Measurements from ENCODE around the gene SLC9B2. TPM values are rescaled to one million over a fixed set of nuclear protein-coding genes. Genes with fewer than 3 reads are reported as not detected.

SLC9B2 gene
- total RNA-seq, 1 donor from 2014 or later, result 2.3 TPM

- Histone ChIP-seq H3K4me1 (no peaks in the 10 kb centered on the region), H3K36me3 (no peaks in the 10 kb centered on the region), H3K9me3 (replicated peaks) (no peaks in the 10 kb centered on the region), H3K27me3 (ENCODE audit: low read depth) (no peaks in the 10 kb centered on the region), H3K27ac (replicated peaks) (no peak overlapping the region), H3K4me3 (no peak overlapping the region)
- no peak for TF ChIP-seq CTCF (IDR thresholded peaks at IDR 0.05; ENCODE audit: borderline replicate concordance)
- DNase-seq, result no peak
- intact Hi-C loops (cut with micrococcal nuclease), result no loop called here
Observed at GRCh38 chr4:103060453-103061148, 16.0 kb downstream of the SLC9B2 start.

- Histone ChIP-seq H3K27me3 (ENCODE audit: low read depth) (no peaks in the 10 kb centered on the region), H3K9me3 (replicated peaks) (no peaks in the 10 kb centered on the region), H3K4me1 (no peaks in the 10 kb centered on the region), H3K4me3 (no peak overlapping the region), H3K27ac (replicated peaks) (no peak overlapping the region), H3K36me3 (peaks cover 5% of the 10 kb centered on the region)
- TF ChIP-seq CTCF (IDR thresholded peaks at IDR 0.05; ENCODE audit: borderline replicate concordance), result no peak
- intact Hi-C loops (cut with micrococcal nuclease), result no loop called here
- DNase-seq, result no peak
Observed at GRCh38 chr4:103054030-103054429, 22.5 kb downstream of the SLC9B2 start.

DNA sequence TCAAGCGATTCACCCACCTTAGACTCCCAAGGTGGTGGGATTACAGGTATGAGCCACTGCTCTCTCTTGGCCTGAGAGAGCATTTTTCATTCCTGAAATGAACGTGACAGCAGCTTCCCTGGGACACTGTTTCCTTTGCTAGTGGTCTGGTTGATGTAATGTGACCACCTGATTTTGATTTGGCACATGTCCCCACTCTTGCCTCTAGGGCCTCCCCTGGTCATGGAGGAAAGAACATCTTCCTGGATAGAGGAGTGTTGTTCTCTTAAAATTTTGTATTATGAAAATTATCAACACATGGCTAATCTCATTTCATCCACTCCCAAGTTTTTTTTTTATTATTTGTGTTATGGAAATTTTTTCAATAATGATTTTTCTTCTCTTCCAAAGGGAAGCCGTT is 23.8 kb downstream of the SLC9B2 start:
- H3K27me3 ChIP-seq (ENCODE audit: low read depth), result no peaks in the 10 kb centered on the region
- H3K4me1 ChIP-seq, result no peaks in the 10 kb centered on the region
- no peak for DNase-seq
- no peaks in the 10 kb centered on the region for H3K9me3 ChIP-seq (replicated peaks)
- intact Hi-C loops (cut with micrococcal nuclease), result no loop called here
- H3K4me3 ChIP-seq, result no peak overlapping the region
- H3K36me3 ChIP-seq, result peaks cover 5% of the 10 kb centered on the region
- H3K27ac ChIP-seq (replicated peaks), result no peak overlapping the region
- no peak for TF ChIP-seq CTCF (IDR thresholded peaks at IDR 0.05; ENCODE audit: borderline replicate concordance)

DNA sequence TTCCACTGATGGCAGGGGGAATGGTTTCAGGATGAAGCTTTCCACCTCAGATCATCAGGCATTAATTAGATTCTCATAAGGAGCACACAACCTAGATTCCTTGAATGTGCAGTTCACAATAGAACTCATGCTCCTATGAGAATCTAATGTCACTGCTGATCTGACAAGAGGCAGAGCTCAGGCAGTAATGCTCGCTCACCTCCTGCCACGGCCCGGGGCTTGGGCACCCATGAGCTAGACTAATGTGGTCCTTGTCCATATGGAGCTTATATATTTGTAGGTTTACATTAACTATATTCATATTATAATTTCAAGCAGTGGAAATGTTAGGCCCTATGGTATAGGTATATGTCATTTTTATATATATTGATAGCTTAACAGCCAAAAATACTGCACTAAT is 24.4 kb downstream of the SLC9B2 start:
- Histone ChIP-seq H3K27me3 (ENCODE audit: low read depth) (no peaks in the 10 kb centered on the region), H3K9me3 (replicated peaks) (no peaks in the 10 kb centered on the region), H3K4me3 (no peak overlapping the region), H3K27ac (replicated peaks) (no peak overlapping the region), H3K36me3 (peaks cover 5% of the 10 kb centered on the region), H3K4me1 (no peaks in the 10 kb centered on the region)
- DNase-seq, result no peak
- no peak for TF ChIP-seq CTCF (IDR thresholded peaks at IDR 0.05; ENCODE audit: borderline replicate concordance)
- intact Hi-C loops (cut with micrococcal nuclease), result no loop called here

GRCh38 chr4:103050736-103051436 is 25.7 kb downstream of the SLC9B2 start:
- intact Hi-C loops (cut with micrococcal nuclease), result no loop called here

More at GRCh38 chr4:103050736-103051436, 25.7 kb downstream of the SLC9B2 start:
- no peaks in the 10 kb centered on the region for H3K4me1 ChIP-seq
- no peaks in the 10 kb centered on the region for H3K9me3 ChIP-seq (replicated peaks)
- no peaks in the 10 kb centered on the region for H3K27me3 ChIP-seq (ENCODE audit: low read depth)
- DNase-seq, result no peak
- H3K27ac ChIP-seq (replicated peaks), result no peak overlapping the region
- H3K36me3 ChIP-seq, result peaks cover 5% of the 10 kb centered on the region
- no peak for TF ChIP-seq CTCF (IDR thresholded peaks at IDR 0.05; ENCODE audit: borderline replicate concordance)
- H3K4me3 ChIP-seq, result no peak overlapping the region
